ENCODE measurements around the gene FOXJ1. TPM values are rescaled to one million over a fixed set of nuclear protein-coding genes. Genes with fewer than 3 reads are reported as not detected.

The FOXJ1 gene
- total and polyA plus RNA-seq, 3 donors from 2014 or later = 22.9 to 30.5 (median 29.4) TPM

- Histone ChIP-seq H3K9me3 (no peaks in the 10 kb centered on the region), H3K27ac (no peak overlapping the region), H3K27me3 (no peaks in the 10 kb centered on the region), H3K4me3 (no peak overlapping the region), H3K36me3 (ENCODE audit: low read depth, missing control alignments) (no peaks in the 10 kb centered on the region), H3K4me1 (no peaks in the 10 kb centered on the region)
- intact Hi-C loops (cut with DNase I; ENCODE audit: low total_unique reads) = no loop called here
- no peak for DNase-seq
- TF ChIP-seq, protein P1, sequence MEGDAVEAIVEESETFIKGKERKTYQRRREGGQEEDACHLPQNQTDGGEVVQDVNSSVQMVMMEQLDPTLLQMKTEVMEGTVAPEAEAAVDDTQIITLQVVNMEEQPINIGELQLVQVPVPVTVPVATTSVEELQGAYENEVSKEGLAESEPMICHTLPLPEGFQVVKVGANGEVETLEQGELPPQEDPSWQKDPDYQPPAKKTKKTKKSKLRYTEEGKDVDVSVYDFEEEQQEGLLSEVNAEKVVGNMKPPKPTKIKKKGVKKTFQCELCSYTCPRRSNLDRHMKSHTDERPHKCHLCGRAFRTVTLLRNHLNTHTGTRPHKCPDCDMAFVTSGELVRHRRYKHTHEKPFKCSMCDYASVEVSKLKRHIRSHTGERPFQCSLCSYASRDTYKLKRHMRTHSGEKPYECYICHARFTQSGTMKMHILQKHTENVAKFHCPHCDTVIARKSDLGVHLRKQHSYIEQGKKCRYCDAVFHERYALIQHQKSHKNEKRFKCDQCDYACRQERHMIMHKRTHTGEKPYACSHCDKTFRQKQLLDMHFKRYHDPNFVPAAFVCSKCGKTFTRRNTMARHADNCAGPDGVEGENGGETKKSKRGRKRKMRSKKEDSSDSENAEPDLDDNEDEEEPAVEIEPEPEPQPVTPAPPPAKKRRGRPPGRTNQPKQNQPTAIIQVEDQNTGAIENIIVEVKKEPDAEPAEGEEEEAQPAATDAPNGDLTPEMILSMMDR (IDR thresholded peaks at IDR 0.05) = no peak
- no peak for TF ChIP-seq POLR2A (IDR thresholded peaks at IDR 0.05)
- 92% methylated on average over 14 to 20 of the region's 20 CpGs for WGBS, 2 donors
Observed at GRCh38 chr17:76092526-76093413, 48.3 kb downstream of the FOXJ1 start.

GRCh38 chr17:76091526-76092286, 49.3 kb downstream of the FOXJ1 start:
- Histone ChIP-seq H3K9me3 (no peaks in the 10 kb centered on the region), H3K27ac (no peak overlapping the region), H3K36me3 (ENCODE audit: low read depth, missing control alignments) (no peaks in the 10 kb centered on the region), H3K27me3 (no peaks in the 10 kb centered on the region), H3K4me3 (no peak overlapping the region), H3K4me1 (no peaks in the 10 kb centered on the region)
- WGBS, 2 donors = 76 to 85% methylated on average over 18 to 23 of the region's 23 CpGs
- intact Hi-C loops (cut with DNase I; ENCODE audit: low total_unique reads) = no loop called here
- TF ChIP-seq, protein P1 (IDR thresholded peaks at IDR 0.05) = no peak
- TF ChIP-seq POLR2A (IDR thresholded peaks at IDR 0.05) = no peak
- no peak for DNase-seq

GRCh38 chr17:76090517-76091129, 50.4 kb downstream of the FOXJ1 start:
- DNase-seq = no peak

GRCh38 chr17:76089680-76090516, 51.1 kb downstream of the FOXJ1 start:
- DNase-seq = no peak
- Histone ChIP-seq H3K36me3 (ENCODE audit: low read depth, missing control alignments) (no peaks in the 10 kb centered on the region), H3K27me3 (no peaks in the 10 kb centered on the region), H3K27ac (no peak overlapping the region), H3K4me3 (no peak overlapping the region), H3K4me1 (no peaks in the 10 kb centered on the region), H3K9me3 (no peaks in the 10 kb centered on the region)
- 93 to 100% methylated on average over 1 to 32 of the region's 32 CpGs for WGBS, 2 donors
- intact Hi-C loops (cut with DNase I; ENCODE audit: low total_unique reads) = no loop called here
- TF ChIP-seq POLR2A (IDR thresholded peaks at IDR 0.05) = no peak
- TF ChIP-seq, protein P1 (IDR thresholded peaks at IDR 0.05) = no peak

More at GRCh38 chr17:76090517-76091129, 50.4 kb downstream of the FOXJ1 start:
- Histone ChIP-seq H3K4me1 (no peaks in the 10 kb centered on the region), H3K4me3 (no peak overlapping the region), H3K9me3 (no peaks in the 10 kb centered on the region), H3K36me3 (ENCODE audit: low read depth, missing control alignments) (no peaks in the 10 kb centered on the region), H3K27me3 (no peaks in the 10 kb centered on the region), H3K27ac (no peak overlapping the region)
- WGBS, 2 donors = 85 to 92% methylated on average over 15 to 17 of the region's 17 CpGs
- TF ChIP-seq, protein P1 (IDR thresholded peaks at IDR 0.05) = no peak
- TF ChIP-seq POLR2A (IDR thresholded peaks at IDR 0.05) = no peak
- intact Hi-C loops (cut with DNase I; ENCODE audit: low total_unique reads) = no loop called here

Measured in testis (tissue), 3 donors.